Measurements from ENCODE around the gene SARM1. TPM values are rescaled to one million over a fixed set of nuclear protein-coding genes. Genes with fewer than 3 reads are reported as not detected.
A peak's percentile ranks its signal among the peaks of the same experiment; 100 is the strongest.

The SARM1 gene
- total RNA-seq, 1 donor: 5.8 TPM

- Histone ChIP-seq H3K9me3 (ENCODE audit: low read depth, low read length) (no peaks in the 10 kb centered on the region), H3K4me2 (ENCODE audit: insufficient read depth, low read length) (peak overlapping the region; percentile 44), H3K27ac (ENCODE audit: low read depth, low read length) (peak overlapping the region; percentile 82), H3K27me3 (ENCODE audit: insufficient read depth, low read length) (no peaks in the 10 kb centered on the region), H3K79me2 (ENCODE audit: insufficient read depth, low read length) (peaks cover 10% of the 10 kb centered on the region), H3K4me3 (ENCODE audit: insufficient read depth, low read length) (no peak overlapping the region), H2AFZ (ENCODE audit: low read length) (no peak overlapping the region), H4K20me1 (ENCODE audit: insufficient read depth, low read length) (peaks cover 4% of the 10 kb centered on the region), H3K4me1 (ENCODE audit: insufficient read depth, low read length) (peaks cover 28% of the 10 kb centered on the region), H3K36me3 (ENCODE audit: insufficient read depth, low read length) (peaks cover 83% of the 10 kb centered on the region)
- peak; percentile 97 for DNase-seq (ENCODE audit: insufficient read length, low spot score, missing footprints)
- no peak for TF ChIP-seq CTCF (IDR thresholded peaks at IDR 0.05; ENCODE audit: extremely low read depth, low read depth, low read length)
These were observed 24.1 kb upstream of the SARM1 start for GRCh38 chr17:28347261-28347891.

- no peak for TF ChIP-seq CTCF (IDR thresholded peaks at IDR 0.05; ENCODE audit: extremely low read depth, low read depth, low read length)
- Histone ChIP-seq H3K4me2 (ENCODE audit: insufficient read depth, low read length) (no peak overlapping the region), H4K20me1 (ENCODE audit: insufficient read depth, low read length) (peaks cover 8% of the 10 kb centered on the region), H3K9me3 (ENCODE audit: low read depth, low read length) (no peaks in the 10 kb centered on the region), H3K27me3 (ENCODE audit: insufficient read depth, low read length) (no peaks in the 10 kb centered on the region), H3K4me1 (ENCODE audit: insufficient read depth, low read length) (peaks cover 28% of the 10 kb centered on the region), H3K27ac (ENCODE audit: low read depth, low read length) (no peak overlapping the region), H3K79me2 (ENCODE audit: insufficient read depth, low read length) (peaks cover 8% of the 10 kb centered on the region), H3K36me3 (ENCODE audit: insufficient read depth, low read length) (peaks cover 85% of the 10 kb centered on the region), H2AFZ (ENCODE audit: low read length) (no peak overlapping the region), H3K4me3 (ENCODE audit: insufficient read depth, low read length) (no peak overlapping the region)
- DNase-seq (ENCODE audit: insufficient read length, low spot score, missing footprints): no peak
These were observed 22.5 kb upstream of the SARM1 start for GRCh38 chr17:28348979-28349378.

- Histone ChIP-seq H3K4me3 (ENCODE audit: insufficient read depth, low read length) (no peak overlapping the region), H3K4me1 (ENCODE audit: insufficient read depth, low read length) (peaks cover 28% of the 10 kb centered on the region), H3K27me3 (ENCODE audit: insufficient read depth, low read length) (no peaks in the 10 kb centered on the region), H3K36me3 (ENCODE audit: insufficient read depth, low read length) (peaks cover 85% of the 10 kb centered on the region), H3K79me2 (ENCODE audit: insufficient read depth, low read length) (peaks cover 17% of the 10 kb centered on the region), H4K20me1 (ENCODE audit: insufficient read depth, low read length) (peaks cover 8% of the 10 kb centered on the region), H3K4me2 (ENCODE audit: insufficient read depth, low read length) (no peak overlapping the region), H3K27ac (ENCODE audit: low read depth, low read length) (no peak overlapping the region), H3K9me3 (ENCODE audit: low read depth, low read length) (no peaks in the 10 kb centered on the region), H2AFZ (ENCODE audit: low read length) (no peak overlapping the region)
- no peak for TF ChIP-seq CTCF (IDR thresholded peaks at IDR 0.05; ENCODE audit: extremely low read depth, low read depth, low read length)
- DNase-seq (ENCODE audit: insufficient read length, low spot score, missing footprints): no peak
These were observed 21.2 kb upstream of the SARM1 start for GRCh38 chr17:28350271-28350670.

- Histone ChIP-seq H2AFZ (ENCODE audit: low read length) (peak within 1 kb of the TSS; percentile 90), H4K20me1 (ENCODE audit: insufficient read depth, low read length) (peaks cover 4% of the 10 kb centered on the region), H3K36me3 (ENCODE audit: insufficient read depth, low read length) (peaks cover 64% of the 10 kb centered on the region), H3K4me3 (ENCODE audit: insufficient read depth, low read length) (peak within 1 kb of the TSS; percentile 89), H3K27ac (ENCODE audit: low read depth, low read length) (peak within 1 kb of the TSS; percentile 87), H3K4me2 (ENCODE audit: insufficient read depth, low read length) (peak within 1 kb of the TSS; percentile 88), H3K4me1 (ENCODE audit: insufficient read depth, low read length) (peaks cover 17% of the 10 kb centered on the region), H3K79me2 (ENCODE audit: insufficient read depth, low read length) (peaks cover 50% of the 10 kb centered on the region), H3K27me3 (ENCODE audit: insufficient read depth, low read length) (no peaks in the 10 kb centered on the region), H3K9me3 (ENCODE audit: low read depth, low read length) (no peaks in the 10 kb centered on the region)
- TF ChIP-seq CTCF (IDR thresholded peaks at IDR 0.05; ENCODE audit: extremely low read depth, low read depth, low read length): no peak
- peak; percentile 99 for DNase-seq (ENCODE audit: insufficient read length, low spot score, missing footprints)
These were observed 14.2 kb upstream of the SARM1 start, which contains the start of gene POLDIP2 for GRCh38 chr17:28357061-28357900. Gene POLDIP2, minus strand, starts transcription at chr17:28357527. Its CDS starts 79 bp downstream, at chr17:28357448.
